C4-2B (cell line): ENCODE results near the gene ZBP1.

ENCODE experiments used
- ZFX ChIP-seq: fragments of 450-650 bp; IDR thresholded peaks from 2 replicates; pipeline ENCODE4 v1.6.1; 2017
- TF ChIP-seq, protein P1 (sequence below): fragments of 450-650 bp; conservative IDR thresholded peaks from 2 replicates; pipeline ENCODE4 v1.5.1; 2017; ENCODE audit warnings: mild to moderate bottlenecking

- TF ChIP-seq, protein P1, sequence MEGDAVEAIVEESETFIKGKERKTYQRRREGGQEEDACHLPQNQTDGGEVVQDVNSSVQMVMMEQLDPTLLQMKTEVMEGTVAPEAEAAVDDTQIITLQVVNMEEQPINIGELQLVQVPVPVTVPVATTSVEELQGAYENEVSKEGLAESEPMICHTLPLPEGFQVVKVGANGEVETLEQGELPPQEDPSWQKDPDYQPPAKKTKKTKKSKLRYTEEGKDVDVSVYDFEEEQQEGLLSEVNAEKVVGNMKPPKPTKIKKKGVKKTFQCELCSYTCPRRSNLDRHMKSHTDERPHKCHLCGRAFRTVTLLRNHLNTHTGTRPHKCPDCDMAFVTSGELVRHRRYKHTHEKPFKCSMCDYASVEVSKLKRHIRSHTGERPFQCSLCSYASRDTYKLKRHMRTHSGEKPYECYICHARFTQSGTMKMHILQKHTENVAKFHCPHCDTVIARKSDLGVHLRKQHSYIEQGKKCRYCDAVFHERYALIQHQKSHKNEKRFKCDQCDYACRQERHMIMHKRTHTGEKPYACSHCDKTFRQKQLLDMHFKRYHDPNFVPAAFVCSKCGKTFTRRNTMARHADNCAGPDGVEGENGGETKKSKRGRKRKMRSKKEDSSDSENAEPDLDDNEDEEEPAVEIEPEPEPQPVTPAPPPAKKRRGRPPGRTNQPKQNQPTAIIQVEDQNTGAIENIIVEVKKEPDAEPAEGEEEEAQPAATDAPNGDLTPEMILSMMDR: no peak
- no peak for TF ChIP-seq ZFX
Observed at GRCh38 chr20:57578476-57579165, 41.6 kb downstream of the ZBP1 start.
